Kidney epithelial cell (primary cell): ENCODE measurements around the gene STOM. TPM values are rescaled to one million over a fixed set of nuclear protein-coding genes. Genes with fewer than 3 reads are reported as not detected.

ENCODE experiments used
- DNase-seq: peaks from one replicate; pipeline ENCODE4 v3.0.0-alpha.2; 2010; ENCODE audit warnings: low read depth
- H3K27me3 ChIP-seq: 2 replicates; pipeline ENCODE4 v1.6.0; 2011; ENCODE audit warnings: low read length; ENCODE audit not compliant: control insufficient read depth, insufficient read depth
- H3K36me3 ChIP-seq: 2 replicates; pipeline ENCODE4 v1.5.1; 2011; ENCODE audit warnings: low read length; ENCODE audit not compliant: control insufficient read depth, insufficient read depth
- H3K4me3 ChIP-seq: 2 replicates; pipeline ENCODE4 v1.5.1; 2011; ENCODE audit warnings: low read depth, mild to moderate bottlenecking, control low read depth, low read length
- CTCF ChIP-seq: IDR thresholded peaks from 2 replicates; pipeline ENCODE4 v1.5.1; 2011; ENCODE audit warnings: mild to moderate bottlenecking, moderate library complexity, low read length, control low read depth, inconsistent platforms; ENCODE audit not compliant: insufficient read depth, poor library complexity, severe bottlenecking
- total RNA-seq: library from RNA; depleted of rRNA; stranded (reverse); fragments of >200 nt; gene quantifications from 2 replicates; pipeline ENCODE4 v1.2.3, GENCODE V29; 2015

Gene STOM
- total RNA-seq, 1 donor from 2014 or later: 16.8 TPM

- no peaks in the 10 kb centered on the region for H3K27me3 ChIP-seq
- TF ChIP-seq CTCF: no peak
- H3K36me3 ChIP-seq: no peaks in the 10 kb centered on the region
- DNase-seq: no peak
- no peak overlapping the region for H3K4me3 ChIP-seq
Observed at GRCh38 chr9:121309171-121309570, 60.9 kb downstream of the STOM start.

GRCh38 chr9:121308765-121309164 lies 61.3 kb downstream of the STOM start:
- no peak for TF ChIP-seq CTCF

DNA sequence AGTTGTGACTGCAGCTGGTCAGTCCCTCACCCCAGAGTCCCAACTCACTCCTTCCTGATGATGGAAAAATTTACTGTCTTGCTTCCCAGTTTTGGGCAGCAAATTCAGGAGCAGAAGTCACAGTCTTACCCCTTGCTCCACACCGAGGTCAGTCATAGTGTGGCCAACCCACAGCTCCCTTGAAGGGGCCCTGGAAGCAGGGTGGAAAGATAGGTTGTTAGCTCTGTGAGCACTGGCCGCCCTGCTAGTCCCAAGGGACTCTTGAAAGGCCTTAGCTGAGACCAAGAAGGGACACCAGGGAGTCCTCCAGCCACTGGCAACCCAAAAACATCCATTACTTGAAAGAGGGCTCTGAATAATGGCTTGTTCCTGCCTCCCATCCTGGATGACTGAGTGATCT lies 62.1 kb downstream of the STOM start:
- DNase-seq: no peak
- Histone ChIP-seq H3K4me3 (no peak overlapping the region), H3K27me3 (no peaks in the 10 kb centered on the region), H3K36me3 (no peaks in the 10 kb centered on the region)
- TF ChIP-seq CTCF: no peak

More at GRCh38 chr9:121308765-121309164, 61.3 kb downstream of the STOM start:
- no peak for DNase-seq
- no peaks in the 10 kb centered on the region for H3K36me3 ChIP-seq
- H3K27me3 ChIP-seq: no peaks in the 10 kb centered on the region
- H3K4me3 ChIP-seq: no peak overlapping the region

DNA sequence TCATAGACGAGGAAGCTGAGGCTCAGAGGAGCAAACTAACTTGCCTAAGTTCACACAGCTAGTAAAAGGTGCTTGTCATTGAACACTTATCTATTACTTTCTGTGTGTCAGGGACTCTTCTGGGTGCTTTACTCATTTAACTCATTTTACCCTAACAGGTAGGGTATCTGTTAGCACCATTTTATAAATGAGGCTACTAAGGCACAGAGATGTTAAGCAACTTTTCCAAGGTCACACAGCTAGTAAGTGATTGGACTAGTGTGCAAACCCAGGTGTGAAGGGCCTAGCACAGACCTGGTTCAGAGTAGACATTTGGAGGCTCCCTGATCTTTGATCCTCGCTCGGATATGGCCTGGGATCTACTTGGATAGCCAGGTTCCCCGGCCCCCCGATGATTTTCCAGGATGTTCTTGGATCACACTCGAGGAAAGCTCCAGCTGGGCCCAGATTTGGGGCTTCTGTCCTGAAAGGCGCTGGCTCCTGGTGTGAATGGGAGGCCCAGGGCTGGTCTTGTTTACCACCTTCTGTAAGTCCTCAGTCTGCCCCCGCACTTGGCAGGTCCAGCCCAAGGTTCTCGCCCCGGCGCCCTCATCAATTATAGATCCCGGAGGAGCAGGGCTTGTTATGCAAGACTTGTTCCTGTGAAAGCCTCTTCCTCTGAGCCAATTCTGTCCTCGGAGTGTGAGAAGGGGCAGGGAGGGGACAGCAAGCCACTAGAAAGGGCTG lies 64.6 kb downstream of the STOM start:
- Histone ChIP-seq H3K4me3 (no peak overlapping the region), H3K27me3 (no peaks in the 10 kb centered on the region), H3K36me3 (peaks cover 3% of the 10 kb centered on the region)
- DNase-seq: no peak
- TF ChIP-seq CTCF: no peak

GRCh38 chr9:121304707-121305106 lies 65.3 kb downstream of the STOM start:
- no peak overlapping the region for H3K4me3 ChIP-seq
- H3K36me3 ChIP-seq: peaks cover 3% of the 10 kb centered on the region
- no peak for DNase-seq
- no peak for TF ChIP-seq CTCF
- H3K27me3 ChIP-seq: no peaks in the 10 kb centered on the region
